GM19035 (cell line): Measurements from ENCODE around the gene MACROD2.
"Not testable (repeated sequence)": the region's sequence is repeated elsewhere in the genome, so short reads cannot be mapped to it uniquely, and the experiment has no call there.

Experiments
- ATAC-seq: cut with Tn5 transposase; IDR thresholded peaks from one replicate; pipeline ENCODE4 v1.9.1; 2021; ENCODE audit not compliant: unreplicated experiment

The MACROD2 gene

GRCh38 chr20:15012566-15012965, 1017.2 kb downstream of the MACROD2 start:
- no peak for ATAC-seq

DNA sequence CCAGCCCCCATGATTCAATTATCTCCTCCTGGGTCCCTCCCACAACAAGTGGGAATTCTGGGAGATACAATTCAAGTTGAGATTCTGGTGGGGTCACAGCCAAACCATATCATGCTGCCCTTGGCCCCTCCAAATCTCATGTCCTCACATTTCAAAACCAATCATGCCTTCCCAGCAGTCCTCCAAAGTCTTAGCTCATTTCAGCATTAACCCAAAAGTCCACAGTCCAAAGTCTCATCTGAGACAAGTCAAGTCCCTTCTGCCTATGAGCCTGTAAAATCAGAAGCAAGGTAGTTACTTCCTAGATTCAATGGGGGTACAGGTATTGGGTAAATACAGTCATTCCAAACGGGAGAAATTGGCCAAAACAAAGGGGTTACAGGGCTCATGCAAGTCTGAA, 1021.6 kb downstream of the MACROD2 start:
- ATAC-seq, result not testable (repeated sequence)

GRCh38 chr20:15018966-15019365, 1023.6 kb downstream of the MACROD2 start:
- no peak for ATAC-seq

GRCh38 chr20:15020845-15021244, 1025.5 kb downstream of the MACROD2 start:
- ATAC-seq, result no peak

- no peak for ATAC-seq
Observed at GRCh38 chr20:15022921-15023320, 1027.6 kb downstream of the MACROD2 start.

DNA sequence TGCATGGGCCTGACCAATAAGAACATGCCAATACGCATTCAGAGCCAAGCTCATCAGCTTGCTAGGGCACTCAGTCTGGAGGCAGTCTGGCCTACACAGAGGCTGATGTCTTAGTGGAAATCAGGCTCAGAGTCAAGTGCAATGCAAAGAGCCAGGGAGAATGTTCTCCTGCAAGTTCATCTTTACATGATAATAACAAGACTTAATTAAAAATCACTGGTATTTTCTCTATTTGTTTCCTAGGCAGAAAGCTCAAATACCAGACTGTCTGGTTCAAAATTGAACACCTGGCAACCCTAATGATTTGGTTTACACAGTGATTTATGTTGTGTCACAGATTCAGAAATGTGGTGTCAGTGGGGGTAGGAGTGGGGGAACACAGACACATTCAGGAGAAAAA, 1031.4 kb downstream of the MACROD2 start:
- no peak for ATAC-seq

GRCh38 chr20:15030826-15031225, 1035.5 kb downstream of the MACROD2 start:
- ATAC-seq, result no peak

DNA sequence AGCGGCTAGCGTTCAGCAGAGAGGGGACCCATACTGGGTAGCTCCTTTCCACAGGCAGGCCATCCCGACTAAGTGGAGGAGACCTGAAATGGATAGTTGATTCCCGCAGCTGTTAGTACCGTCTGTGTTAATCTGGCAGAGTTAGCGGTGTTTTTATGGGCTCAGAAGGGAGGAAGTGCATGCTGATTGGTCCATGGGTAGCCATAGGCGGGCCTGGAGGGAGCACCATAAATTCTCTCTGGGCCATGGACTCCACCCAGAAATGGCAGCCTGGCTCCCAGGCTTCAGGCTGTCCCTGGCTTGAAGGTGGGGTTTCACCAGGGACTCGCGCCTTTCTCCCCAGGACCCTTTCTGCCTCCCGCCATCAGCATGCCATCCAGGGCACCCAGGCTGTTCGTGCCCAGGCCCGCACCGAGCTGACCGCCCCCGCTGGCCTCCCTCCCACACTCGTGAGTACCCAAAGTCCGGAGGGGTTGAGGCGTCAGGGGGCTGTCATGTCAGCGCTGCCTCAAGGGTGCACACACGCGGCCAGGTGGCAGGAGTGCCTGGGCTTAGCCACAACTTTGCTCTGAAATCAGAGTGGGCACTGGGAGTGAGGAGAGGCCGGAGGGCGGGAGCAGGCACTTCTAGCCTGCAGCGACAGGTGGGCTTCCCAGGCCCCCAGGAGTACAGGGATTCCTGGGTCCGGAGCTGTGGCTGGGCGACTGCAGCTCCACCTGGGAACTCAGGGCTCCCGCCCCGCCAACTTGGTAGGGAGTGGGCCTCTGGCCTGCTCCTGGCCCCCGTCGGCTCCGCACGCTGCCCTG, 1036.4 kb downstream of the MACROD2 start:
- no peak for ATAC-seq

- no peak for ATAC-seq
Observed at GRCh38 chr20:15032352-15032622, 1037.0 kb downstream of the MACROD2 start.

DNA sequence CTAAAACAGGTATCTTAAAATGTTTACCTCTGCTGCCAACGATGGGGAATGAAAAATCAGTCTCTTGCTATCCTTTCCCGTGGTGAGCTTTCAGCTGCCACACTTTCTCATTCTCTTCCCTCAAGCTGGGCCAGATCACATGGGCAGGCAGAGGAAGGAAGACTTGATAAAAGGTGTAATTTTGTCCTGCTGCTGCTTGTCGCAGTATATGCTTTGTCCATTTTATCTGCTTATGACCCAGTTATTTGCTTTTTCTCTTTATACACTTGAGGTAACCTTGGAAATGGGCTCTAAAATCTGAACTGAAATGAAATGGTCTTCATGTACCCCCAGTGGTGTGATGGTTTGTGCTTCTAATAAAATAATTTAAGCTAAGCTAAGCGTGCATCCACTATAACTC, 1038.0 kb downstream of the MACROD2 start:
- no peak for ATAC-seq

- ATAC-seq, result no peak
Observed at GRCh38 chr20:15033891-15034290, 1038.6 kb downstream of the MACROD2 start.

DNA sequence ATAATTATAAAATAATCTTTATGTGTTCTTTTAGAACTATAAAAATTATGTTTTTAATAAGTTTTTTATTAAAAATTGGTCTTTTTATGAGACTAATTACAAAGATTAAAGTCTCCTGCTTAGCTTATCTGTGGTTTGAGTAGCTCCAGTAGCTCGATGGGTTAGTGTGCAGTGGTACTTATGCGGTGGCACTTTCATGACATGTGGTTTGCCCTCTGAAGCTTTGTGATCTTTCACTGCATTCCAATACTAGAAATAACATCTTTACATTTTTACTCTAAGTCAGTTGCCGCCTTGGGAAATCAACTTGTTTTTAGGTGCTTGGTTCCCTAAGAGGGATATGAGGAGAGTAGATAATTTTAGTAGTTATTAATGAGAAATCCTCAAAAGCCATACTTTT, 1041.6 kb downstream of the MACROD2 start:
- no peak for ATAC-seq

GRCh38 chr20:15039088-15039752, 1043.9 kb downstream of the MACROD2 start:
- no peak for ATAC-seq

DNA sequence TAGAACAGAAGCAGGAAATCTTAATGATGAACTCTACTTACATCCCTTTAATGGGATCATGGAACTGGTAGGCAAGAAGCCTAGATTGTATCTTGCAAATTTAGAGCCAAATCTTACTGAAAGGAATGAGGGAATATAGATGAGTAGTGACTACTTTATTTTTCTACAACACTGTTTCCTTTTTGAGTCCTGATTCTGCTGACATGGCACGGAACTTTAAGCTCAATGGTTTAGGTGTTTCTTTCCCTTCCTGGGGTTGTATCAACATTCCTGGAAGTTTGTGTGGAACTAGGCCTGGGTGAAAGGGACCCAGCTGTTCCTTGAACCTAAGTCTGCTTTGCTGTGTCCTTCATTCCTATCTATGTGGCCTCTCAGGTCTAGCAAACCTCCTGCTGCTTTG, 1047.4 kb downstream of the MACROD2 start:
- ATAC-seq, result no peak

- no peak for ATAC-seq
Observed at GRCh38 chr20:15045246-15045645, 1049.9 kb downstream of the MACROD2 start.

GRCh38 chr20:15047042-15047441, 1051.7 kb downstream of the MACROD2 start:
- no peak for ATAC-seq

GRCh38 chr20:15047601-15048000, 1052.3 kb downstream of the MACROD2 start:
- no peak for ATAC-seq

GRCh38 chr20:15056246-15056645, 1060.9 kb downstream of the MACROD2 start:
- ATAC-seq, result no peak

DNA sequence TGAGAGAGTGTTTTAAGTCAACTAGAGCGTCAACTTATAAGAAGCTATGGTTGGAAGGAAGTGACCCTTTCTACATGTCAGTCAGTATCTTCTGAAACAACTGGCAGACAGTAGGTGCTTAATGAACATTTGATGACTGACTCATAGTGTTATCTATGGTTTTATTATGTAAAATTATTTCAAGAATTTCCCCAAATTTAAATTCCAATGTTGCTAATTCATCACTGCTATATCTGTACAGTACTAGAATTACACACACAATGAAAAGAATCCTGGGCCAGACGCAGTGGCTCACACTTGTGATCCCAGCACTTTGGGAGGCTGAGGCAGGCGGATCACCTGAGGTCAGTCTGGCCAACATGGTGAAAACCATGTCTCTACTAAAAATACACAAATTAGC, 1063.5 kb downstream of the MACROD2 start:
- no peak for ATAC-seq

- no peak for ATAC-seq
Observed at GRCh38 chr20:15059438-15059837, 1064.1 kb downstream of the MACROD2 start.

DNA sequence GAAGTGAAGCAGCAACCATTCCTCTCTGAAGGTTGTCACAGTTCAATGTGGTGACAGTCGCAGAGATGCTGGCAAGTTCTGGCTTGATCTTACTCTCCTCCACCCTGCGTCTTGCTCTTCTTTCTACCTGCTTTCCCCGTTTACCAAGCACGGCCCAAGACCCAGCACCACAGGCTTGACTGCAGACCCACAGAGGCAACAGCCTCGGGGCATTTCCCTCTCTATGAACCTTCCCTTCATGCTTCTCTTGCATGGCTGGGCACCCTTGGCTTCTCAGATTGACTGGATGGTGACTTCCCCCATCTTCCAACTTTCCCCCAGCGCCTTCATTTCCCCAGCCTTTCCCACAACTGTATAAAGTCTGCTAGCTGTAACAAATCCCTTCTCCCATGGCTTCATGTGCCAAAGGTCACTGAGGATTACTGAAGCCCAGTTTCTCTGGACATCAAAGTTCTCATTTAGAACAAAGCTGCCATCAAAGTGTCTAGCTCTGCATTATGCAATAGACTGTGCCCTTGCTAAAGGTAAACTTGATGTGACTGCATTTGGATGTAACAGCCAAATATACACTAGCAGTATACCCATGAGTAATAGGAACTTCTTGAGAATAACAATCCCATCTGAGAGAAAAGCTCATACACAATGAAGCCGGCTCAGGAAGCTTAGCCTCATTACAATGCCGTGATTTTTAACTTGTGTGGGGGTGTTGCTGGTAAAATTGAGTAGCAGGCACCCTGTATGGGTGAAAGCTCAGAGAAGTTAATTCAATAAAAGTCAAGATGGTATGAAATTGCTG, 1065.1 kb downstream of the MACROD2 start:
- no peak for ATAC-seq

GRCh38 chr20:15061061-15061430, 1065.7 kb downstream of the MACROD2 start:
- no peak for ATAC-seq
